ENCODE measurements around the gene GRK2. TPM values are rescaled to one million over a fixed set of nuclear protein-coding genes. Genes with fewer than 3 reads are reported as not detected.

The GRK2 gene
- polyA plus RNA-seq, 1 donor (not counting 4 experiments of a cell fraction or from before 2014, with no cell fraction given) = 21.1 TPM

- Histone ChIP-seq H3K9me1 (ENCODE audit: control insufficient read depth, extremely low read depth, insufficient read depth, low read length) (no peaks in the 10 kb centered on the region), H3K4me1 (ENCODE audit: control insufficient read depth, extremely low read depth, insufficient read depth, low read length) (peaks cover 12% of the 10 kb centered on the region), H3K36me3 (ENCODE audit: control insufficient read depth in 2 of 2, extremely low read depth in 1 of 2, insufficient read depth in 2 of 2, low read length in 2 of 2) (peaks cover 10 to 17% of the 10 kb centered on the region in 2 experiments), H2AFZ (ENCODE audit: control insufficient read depth, low read length) (no peak overlapping the region), H3K79me2 (ENCODE audit: control insufficient read depth, insufficient read depth, low read length) (no peaks in the 10 kb centered on the region), H3K4me3 (ENCODE audit: control insufficient read depth in 2 of 3, extremely low read depth in 1 of 3, insufficient read depth in 2 of 3, low read depth in 1 of 3, low read length in 3 of 3) (no peak overlapping the region), H3K9me3 (ENCODE audit: control insufficient read depth, low read depth, low read length) (no peaks in the 10 kb centered on the region), H3K27me3 (ENCODE audit: control insufficient read depth, extremely low read depth, insufficient read depth, low read length) (no peaks in the 10 kb centered on the region), H3K9ac (ENCODE audit: control insufficient read depth, extremely low read depth, insufficient read depth, low read length) (no peak overlapping the region), H3K4me2 (ENCODE audit: control insufficient read depth, extremely low read depth, insufficient read depth, low read depth, low read length) (no peak overlapping the region), H4K20me1 (ENCODE audit: control insufficient read depth, extremely low read depth, insufficient read depth, low read length) (no peaks in the 10 kb centered on the region), H3K27ac (ENCODE audit: control insufficient read depth, insufficient read depth, low read length) (no peak overlapping the region)
- dilution Hi-C loops (cut with MboI; ENCODE audit: extremely low pct_ligation_motif_present, low sequenced_read_pairs) = loop anchor here (5.0 kb wide), 1 partner anchor 53 kb away; no protein-coding TSS in a partner anchor
- no peak for TF ChIP-seq CTCF (optimal IDR thresholded peaks at IDR 0.05 in 1 of 3, IDR thresholded peaks at IDR 0.05 in 1 of 3, conservative IDR thresholded peaks at IDR 0.05 in 1 of 3; ENCODE audit: extremely low read depth in 1 of 3, insufficient read depth in 2 of 3, low read length in 3 of 3)
- no peak for TF ChIP-seq EZH2 (IDR thresholded peaks at IDR 0.05; ENCODE audit: low read length)
- DNase-seq (ENCODE audit: low read depth, low spot score) (no peak), FAIRE-seq (no peak)
These were observed 35.9 kb upstream of the GRK2 start for GRCh38 chr11:67230406-67230805.

- Histone ChIP-seq H3K9me1 (ENCODE audit: control insufficient read depth, extremely low read depth, insufficient read depth, low read length) (no peaks in the 10 kb centered on the region), H3K9ac (ENCODE audit: control insufficient read depth, extremely low read depth, insufficient read depth, low read length) (no peak overlapping the region), H3K4me2 (ENCODE audit: control insufficient read depth, extremely low read depth, insufficient read depth, low read depth, low read length) (no peak overlapping the region), H3K27ac (ENCODE audit: control insufficient read depth, insufficient read depth, low read length) (no peak overlapping the region), H4K20me1 (ENCODE audit: control insufficient read depth, extremely low read depth, insufficient read depth, low read length) (no peaks in the 10 kb centered on the region), H3K79me2 (ENCODE audit: control insufficient read depth, insufficient read depth, low read length) (peaks cover under 1% of the 10 kb centered on the region), H3K36me3 (ENCODE audit: control insufficient read depth in 2 of 2, extremely low read depth in 1 of 2, insufficient read depth in 2 of 2, low read length in 2 of 2) (peaks cover 9 to 17% of the 10 kb centered on the region in 2 experiments), H3K4me3 (ENCODE audit: control insufficient read depth in 2 of 3, extremely low read depth in 1 of 3, insufficient read depth in 2 of 3, low read depth in 1 of 3, low read length in 3 of 3) (no peak overlapping the region), H3K4me1 (ENCODE audit: control insufficient read depth, extremely low read depth, insufficient read depth, low read length) (peaks cover 12% of the 10 kb centered on the region), H2AFZ (ENCODE audit: control insufficient read depth, low read length) (no peak overlapping the region), H3K9me3 (ENCODE audit: control insufficient read depth, low read depth, low read length) (no peaks in the 10 kb centered on the region), H3K27me3 (ENCODE audit: control insufficient read depth, extremely low read depth, insufficient read depth, low read length) (no peaks in the 10 kb centered on the region)
- dilution Hi-C loops (cut with MboI; ENCODE audit: extremely low pct_ligation_motif_present, low sequenced_read_pairs) = loop anchor here (5.0 kb wide), 1 partner anchor 54 kb away; no protein-coding TSS in a partner anchor
- DNase-seq (ENCODE audit: low read depth, low spot score) (no peak), FAIRE-seq (no peak)
- no peak for TF ChIP-seq EZH2 (IDR thresholded peaks at IDR 0.05; ENCODE audit: low read length)
- no peak for TF ChIP-seq CTCF (optimal IDR thresholded peaks at IDR 0.05 in 1 of 3, IDR thresholded peaks at IDR 0.05 in 1 of 3, conservative IDR thresholded peaks at IDR 0.05 in 1 of 3; ENCODE audit: extremely low read depth in 1 of 3, insufficient read depth in 2 of 3, low read length in 3 of 3)
These were observed 35.4 kb upstream of the GRK2 start for GRCh38 chr11:67230886-67231285.

Measured in keratinocyte (primary cell).